Measurements from ENCODE around the gene LGALS8.
"Not testable (repeated sequence)": the region's sequence is repeated elsewhere in the genome, so short reads cannot be mapped to it uniquely, and the experiment has no call there.

LGALS8 gene

DNA sequence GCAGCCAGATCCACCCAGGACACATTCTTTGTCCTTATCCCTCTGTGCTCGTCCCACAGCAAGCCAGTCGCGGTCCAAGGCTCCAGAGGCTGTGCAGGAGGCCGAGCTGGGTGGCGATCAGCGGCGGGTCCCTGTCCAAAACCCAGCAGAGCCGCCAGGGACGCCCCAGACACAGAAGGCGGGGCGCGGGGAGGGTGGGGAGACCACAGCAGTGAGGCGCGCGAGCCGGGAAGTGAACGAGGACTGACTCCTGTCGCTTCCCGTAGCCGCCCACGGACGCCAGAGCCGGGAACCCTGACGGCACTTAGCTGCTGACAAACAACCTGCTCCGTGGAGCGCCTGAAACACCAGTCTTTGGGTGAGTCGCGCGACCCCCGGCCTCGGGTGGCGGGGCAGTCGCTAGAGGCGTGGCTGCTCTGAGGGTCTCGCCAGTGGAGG is at the start of gene LGALS8:
Gene LGALS8, plus strand, starts transcription at position 279 of the 438 bp plus-strand sequence. CDS start 2,089 bp downstream, outside the sequence.
- DNase-seq (ENCODE audit: low read depth) = peak; percentile 90

DNA sequence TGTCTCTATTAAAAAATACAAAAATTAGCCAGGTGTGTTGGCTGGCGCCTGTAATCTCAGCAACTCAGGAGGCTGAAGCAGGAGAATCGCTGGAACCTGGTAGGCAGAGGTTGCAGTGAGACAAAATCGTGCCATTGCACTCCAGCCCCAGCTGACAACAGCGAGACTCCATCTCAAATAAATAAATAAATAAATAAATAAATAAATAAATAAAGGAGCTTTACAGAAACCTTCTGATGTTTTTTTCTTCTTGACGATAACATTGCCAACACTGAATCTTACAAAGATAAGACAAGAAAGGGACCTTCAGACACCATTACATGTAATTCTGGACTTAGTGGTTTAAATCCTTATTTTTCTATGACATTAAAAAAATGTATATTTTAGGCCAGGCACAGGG is 47.8 kb upstream of the LGALS8 start:
- no peak for DNase-seq (ENCODE audit: low read depth)

DNA sequence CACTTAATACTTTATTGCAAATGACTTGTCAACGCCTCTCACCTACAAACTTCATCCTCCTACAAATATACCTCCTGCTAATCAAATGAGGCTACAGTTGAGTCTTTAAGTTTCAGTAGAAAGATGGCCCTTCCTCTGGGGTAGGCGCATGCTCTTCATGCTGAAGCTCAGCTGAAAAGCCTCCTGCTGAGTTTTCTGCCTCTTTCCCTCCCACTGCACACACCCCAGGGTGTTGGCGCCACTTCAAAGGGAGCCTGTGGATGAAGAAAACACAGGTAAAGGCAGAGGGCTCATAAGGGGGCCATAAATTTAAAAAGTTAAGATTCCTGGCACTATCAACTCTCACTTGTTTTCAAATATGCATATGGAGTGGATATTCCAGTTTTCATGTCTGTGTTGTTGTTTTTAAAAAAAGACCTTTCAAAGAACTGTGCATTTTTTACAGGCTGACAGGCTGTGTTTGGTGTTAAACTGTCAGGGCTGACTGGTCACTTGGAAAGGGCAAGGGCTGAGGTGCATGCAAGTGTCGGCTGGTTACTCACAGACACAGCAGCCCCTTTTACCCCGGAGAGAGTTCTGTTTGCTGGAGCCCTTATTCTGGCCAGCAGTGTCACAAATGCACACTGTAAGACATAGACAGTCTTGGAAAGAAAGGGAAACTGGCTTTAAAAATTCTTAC is 42.9 kb upstream of the LGALS8 start:
- DNase-seq (ENCODE audit: low read depth) = no peak

DNA sequence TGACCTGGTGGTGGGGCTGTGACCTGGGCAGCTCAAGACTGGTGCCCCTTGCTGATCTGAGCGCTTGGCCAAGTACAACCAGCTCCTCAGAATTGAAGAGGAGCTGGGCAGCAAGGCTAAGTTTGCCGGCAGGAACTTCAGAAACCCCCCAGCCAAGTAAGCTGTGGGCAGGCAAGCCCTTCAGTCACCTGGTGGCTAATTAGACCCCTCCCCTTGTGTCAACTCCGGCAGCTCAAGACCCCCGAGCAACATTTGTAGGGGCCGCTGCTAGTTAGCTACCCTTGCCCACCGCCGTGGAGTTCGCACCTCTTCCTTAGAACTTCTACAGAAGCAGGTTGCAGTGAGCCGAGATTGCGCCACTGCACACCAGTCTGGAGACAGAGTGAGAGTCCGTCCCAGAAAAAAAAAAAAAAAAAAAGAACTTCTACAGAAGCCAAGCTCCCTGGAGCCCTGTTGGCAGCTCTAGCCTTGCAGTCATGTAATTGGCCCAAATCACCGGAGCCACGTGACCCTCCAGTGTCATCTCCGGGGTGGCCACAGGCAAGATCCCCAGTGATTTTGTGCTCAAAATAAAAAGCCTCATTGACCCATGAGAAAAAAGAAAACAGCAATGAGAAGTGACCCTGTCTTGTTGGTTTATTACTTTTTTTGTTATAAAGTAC is 39.3 kb upstream of the LGALS8 start:
- DNase-seq (ENCODE audit: low read depth) = no peak

DNA sequence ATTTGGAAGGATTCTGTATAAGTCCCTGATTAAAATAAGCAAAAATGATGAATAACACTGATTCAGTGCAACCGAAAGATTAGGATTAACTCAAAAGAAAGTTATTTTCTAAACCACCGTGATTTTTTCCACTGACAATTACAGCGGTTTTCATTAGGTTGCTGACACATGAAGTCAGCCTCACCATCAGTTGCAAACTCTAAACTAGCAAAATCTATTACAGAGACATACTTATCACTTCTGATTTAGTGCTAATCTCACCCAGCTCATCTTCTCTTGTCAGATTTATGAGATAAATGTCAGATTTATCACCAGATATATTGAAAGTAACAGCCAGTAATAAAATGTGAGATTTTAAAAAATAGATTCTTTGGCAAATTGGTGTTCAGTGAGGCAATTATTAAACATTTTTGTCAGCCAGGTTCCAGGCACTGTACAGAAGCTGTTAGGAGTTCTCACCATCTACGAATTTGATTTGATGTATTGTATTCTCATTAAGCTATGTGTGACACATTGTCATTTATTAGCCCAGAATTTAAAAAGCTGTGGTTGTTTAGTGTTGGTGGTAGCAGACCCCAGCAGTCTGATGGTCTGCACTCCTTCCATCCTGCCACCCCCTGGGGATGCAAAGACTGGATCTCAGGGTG is 37.3 kb upstream of the LGALS8 start:
- DNase-seq (ENCODE audit: low read depth) = no peak

DNA sequence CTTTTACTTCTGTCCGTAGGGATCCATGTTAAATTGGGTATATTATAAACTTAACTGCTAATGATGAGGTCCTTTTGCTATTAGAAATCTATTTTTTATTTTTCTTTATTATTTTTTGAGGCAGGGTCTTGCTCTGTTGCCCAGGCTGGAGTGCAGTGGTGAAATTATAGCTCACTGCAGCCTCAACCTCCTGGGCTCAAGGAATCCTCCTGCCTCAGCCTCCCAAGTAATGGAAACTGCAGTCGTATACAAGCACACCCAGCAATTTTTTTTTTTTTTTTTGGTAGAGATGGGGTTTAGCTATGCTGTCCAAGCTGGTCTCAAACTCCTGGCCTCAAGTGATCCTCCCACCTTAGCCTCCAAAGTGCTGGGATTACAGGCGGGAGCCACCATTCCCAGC is 34.6 kb upstream of the LGALS8 start:
- DNase-seq (ENCODE audit: low read depth) = not testable (repeated sequence)

DNA sequence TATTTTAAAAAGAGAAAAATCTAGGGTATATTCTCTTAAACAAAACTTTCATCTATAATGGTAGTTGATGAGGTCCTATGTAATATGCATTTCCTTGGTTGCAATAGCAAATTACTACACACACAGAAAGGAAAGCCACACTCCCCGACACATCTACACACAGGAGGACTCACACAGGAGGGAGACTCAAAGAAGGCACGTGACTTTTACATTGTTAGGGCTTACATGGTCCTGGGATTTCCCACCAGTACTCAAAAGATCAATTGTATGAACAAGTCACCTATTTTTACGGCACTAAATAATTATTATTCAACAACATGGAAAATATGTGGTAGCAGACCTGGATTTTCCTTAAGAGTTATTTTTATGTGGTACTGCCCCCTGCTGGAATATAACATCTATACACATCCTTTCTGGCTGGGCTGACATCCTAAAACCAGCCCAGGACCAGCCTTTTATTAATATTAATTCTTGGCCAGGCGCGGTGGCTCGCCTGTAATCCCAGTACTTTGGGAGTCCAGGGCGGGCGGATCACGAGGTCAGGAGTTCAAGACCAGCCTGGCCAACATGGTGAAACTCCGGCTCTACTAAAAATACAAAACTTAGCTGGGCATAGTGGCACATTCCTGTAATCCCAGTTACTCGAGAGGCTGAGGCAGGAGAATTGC is 33.9 kb upstream of the LGALS8 start:
- DNase-seq (ENCODE audit: low read depth) = no peak

DNA sequence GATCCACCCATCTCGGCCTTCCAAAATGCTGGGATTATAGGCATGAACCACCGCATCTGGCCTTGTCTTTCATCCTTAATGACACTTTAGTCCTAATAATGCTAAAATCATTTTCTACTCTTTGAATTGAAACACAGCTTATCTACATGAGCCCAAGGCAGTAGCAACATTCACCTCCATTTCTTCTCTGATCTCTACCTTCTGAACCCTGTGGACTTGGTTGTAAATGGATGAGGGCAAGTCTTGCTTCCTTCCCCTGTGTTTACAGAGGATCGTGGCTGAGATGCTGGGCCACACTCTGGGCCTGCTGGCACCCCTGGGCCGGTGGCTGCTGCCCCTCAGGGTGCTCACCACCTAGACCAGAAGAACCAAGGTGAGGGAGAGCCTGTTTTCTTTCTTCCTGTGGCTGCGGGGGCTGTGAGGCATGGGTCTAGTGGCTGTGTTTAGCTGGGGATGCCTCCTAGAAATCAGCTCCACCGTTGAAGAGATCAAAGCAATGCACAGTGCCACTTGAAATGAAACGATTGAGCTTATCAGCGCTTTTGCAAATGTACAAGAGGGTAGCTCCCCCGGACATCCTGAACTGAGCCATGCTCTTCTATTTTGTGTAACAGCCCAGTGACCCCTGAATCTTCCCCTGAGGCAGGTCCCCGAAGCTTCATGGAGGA is 32.2 kb upstream of the LGALS8 start:
- no peak for DNase-seq (ENCODE audit: low read depth)

DNA sequence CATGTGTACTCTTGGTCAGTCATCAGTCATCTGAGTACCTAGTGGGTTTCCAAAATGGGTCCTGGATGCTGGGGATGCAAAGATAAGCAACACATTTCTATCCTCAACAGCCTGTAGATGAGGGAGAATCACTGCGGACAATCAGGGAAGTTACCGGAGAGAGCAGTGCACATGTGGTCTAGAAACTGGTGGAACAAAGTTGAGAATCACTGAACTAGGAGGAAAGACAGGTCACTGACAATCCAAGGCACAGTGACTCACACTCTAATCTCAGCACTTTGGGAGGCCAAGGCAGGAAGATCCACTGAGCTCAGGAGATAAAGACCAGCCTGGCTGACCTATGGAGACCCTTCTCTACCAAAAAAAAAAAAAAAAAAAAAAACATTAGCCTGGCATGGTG is 31.4 kb upstream of the LGALS8 start:
- DNase-seq (ENCODE audit: low read depth) = no peak

DNA sequence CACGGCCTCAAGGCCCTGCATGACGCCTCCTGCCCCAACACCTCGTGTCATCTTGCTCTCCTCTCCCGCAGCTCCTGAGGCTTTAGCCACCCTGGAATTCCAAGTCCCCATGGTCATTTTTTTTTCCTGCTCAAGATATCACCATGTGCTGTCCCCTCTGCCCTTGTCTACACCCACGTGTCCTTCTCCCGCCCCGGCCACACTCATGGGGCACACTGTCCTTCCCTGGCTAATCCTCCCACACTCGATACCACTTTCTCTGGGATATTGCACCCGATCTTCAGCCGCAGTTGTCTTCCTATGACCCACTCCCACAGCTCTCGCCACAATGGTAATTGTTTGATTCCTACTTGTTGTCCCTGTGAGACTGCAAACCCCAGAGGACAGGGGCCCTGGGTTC is 29.7 kb upstream of the LGALS8 start:
- DNase-seq (ENCODE audit: low read depth) = no peak

DNA sequence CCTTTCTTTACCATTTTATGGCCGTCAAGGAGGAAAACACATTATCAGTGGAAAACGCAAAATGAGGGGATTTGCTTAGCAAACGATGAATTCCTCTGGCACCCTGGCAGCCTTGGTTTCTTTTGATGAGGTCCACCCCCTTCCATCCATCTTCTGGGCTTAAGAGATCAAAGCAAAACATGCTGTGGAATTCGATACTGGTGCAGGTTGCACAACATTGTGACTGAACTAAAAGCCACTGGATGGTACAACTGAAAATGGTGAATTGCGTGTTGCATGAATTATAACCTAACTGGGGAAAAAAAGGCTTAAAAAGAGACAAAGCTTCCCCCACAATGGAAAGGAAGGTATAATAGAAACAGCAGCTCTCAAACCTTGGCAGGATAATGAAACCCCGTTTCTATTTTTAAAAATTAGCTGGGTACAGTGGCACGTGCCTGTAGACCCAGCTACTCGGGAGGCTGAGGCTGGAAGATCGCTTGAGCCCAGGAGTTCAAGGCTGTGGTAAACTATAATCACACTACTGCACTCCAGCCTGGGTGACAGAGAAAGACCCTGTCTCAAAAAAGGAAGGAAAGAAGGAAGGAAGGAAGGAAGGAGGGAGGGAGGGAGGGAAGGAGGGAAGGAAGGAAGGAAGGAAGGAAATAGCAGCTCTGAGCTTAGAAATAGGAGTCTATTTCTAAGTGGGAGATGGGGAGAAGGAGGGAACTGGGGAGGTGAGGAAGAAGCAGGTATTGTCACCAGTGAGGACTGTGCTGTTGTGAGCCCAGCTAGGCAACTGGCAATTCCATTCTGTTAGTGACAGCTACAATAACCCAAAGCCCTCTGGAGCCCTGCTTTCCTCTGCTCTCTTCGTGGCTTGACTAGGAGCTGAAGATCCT is 29.0 kb upstream of the LGALS8 start:
- no peak for DNase-seq (ENCODE audit: low read depth)

DNA sequence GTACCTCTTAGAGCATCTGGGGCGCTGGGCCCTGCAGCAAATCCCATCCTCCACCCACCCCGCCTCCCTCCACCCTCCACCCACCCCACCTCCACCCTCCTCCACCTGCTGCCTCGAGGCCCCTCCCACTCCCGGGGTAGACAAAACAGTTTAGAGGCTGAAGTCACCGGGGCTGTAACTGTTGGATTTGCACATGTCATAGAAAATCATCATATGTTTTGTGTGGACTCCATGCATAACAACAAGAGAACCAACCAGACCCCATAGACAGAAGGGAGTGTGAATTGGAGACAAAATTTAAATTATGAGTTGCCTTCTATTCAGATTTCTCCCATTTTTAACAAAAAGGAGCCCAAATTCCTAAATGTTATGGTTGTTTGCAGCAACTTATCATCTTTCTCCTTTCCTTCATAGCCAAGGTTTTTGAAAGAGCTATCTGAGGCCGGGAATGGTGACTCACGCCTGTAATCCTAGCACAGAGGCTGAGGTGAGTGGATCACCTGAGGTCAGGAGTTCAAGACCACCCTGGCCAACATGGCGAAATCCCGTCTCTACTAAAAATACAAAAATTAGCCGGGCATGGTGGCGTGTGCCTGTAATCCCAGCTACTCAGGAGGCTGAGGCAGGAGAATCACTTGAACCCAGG is 28.2 kb upstream of the LGALS8 start:
- DNase-seq (ENCODE audit: low read depth) = no peak

DNA sequence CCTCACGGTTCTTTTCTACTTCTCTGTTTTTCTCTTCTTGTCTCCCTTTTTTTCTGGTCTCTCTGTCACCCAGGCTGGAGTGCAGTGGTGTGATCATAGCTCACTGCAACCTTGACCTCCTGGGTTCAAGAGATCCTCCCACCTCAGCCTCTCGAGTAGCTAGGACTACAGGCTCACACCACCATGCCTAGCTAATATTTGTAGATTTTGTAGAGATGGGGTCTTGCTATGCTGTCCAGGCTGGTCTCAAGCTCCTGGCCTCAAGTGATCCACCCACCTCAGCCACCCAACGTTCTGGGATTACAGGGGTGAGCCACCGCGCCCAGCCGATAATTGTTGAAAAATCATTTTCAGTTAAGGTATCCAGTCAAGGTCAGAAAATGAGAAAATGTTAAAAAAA is 25.9 kb upstream of the LGALS8 start:
- DNase-seq (ENCODE audit: low read depth) = no peak

DNA sequence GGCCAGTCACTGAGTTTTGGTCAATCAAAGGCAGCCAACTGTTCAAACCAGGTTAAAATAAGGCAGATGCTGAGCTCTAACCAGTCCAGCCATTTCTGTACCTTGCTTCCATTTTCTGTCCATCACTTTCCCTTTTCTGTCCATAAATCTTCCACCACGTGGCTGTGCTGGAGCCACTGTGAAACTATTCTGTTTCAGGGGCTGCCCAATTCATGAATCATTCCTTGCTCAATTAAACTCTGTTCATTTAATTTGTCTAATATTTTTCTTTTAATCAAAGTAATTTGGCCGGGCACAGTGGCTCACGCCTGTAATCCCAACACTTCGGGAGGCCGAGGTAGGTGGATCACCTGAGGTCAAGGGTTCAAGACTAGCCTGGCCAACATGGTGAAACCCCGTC is 22.7 kb upstream of the LGALS8 start:
- DNase-seq (ENCODE audit: low read depth) = no peak

DNA sequence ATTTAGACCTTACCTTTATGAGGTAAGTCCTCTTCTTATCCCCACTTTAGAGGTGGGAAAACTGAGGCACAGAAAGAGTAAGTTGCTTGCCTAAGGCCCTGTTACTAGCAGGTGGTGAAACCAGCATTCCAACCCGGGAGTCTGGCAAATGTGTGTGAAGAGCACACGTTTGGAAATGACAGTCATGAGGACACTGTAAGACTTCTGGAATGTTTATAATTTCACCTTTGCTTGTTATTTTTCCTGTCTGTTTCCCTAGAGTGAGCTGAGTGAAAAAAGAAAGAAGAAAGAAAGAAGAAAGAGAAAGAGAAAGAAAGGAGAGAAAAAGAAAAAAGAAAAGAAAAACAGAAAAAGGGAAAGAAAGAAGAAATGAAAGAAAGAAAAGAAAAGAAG is 21.2 kb upstream of the LGALS8 start:
- DNase-seq (ENCODE audit: low read depth) = no peak

DNA sequence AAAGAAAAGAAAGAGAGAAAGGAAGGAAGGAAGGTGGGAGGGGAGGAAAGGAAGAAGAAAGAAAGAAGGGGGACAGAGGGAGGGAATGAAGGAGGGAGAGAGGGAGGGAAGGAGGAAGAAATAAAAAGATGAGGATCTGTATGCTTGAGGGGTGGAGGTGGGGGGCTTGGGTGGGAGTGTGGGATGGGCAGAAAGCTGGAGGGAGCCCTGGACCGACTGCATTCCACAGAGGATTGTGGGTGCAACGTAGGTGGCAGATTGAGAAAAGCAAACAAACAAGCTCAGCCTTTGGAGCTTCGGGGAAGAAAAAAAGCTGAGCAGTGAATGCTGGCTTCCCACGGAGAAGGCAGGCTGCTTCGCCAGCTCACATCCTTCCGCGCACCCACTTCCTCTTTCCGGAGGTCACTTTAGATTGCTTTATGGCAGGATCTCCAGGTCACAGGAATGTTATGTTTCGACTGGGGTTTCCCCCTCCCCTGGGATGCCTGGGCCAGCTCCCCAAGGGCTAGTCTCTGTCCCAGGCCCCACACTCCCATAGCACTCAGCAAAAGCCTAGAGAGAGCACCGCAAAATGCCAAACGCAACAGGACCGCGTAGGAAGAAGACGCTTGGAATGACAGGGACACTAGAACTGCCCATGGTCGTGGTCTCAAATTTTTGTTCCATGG is 20.7 kb upstream of the LGALS8 start:
- DNase-seq (ENCODE audit: low read depth) = no peak

DNA sequence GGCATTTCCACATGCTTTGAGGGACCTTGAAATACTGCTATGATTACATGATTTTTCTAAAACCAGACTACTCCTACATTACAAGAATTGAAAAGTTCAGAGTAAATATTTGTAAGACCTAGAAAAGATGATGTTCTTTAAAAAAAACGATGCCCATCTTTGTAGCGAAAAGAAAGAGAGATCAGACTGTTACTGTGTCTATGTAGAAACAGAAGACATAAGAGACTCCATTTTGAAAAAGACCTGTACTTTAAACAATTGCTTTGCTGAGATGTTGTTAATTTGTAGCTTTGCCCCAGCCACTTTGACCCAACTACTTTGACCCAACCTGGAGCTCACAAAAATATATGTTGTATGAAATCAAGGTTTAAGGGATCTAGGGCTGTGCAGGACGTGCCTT is 19.4 kb upstream of the LGALS8 start:
- DNase-seq (ENCODE audit: low read depth) = not testable (repeated sequence)

DNA sequence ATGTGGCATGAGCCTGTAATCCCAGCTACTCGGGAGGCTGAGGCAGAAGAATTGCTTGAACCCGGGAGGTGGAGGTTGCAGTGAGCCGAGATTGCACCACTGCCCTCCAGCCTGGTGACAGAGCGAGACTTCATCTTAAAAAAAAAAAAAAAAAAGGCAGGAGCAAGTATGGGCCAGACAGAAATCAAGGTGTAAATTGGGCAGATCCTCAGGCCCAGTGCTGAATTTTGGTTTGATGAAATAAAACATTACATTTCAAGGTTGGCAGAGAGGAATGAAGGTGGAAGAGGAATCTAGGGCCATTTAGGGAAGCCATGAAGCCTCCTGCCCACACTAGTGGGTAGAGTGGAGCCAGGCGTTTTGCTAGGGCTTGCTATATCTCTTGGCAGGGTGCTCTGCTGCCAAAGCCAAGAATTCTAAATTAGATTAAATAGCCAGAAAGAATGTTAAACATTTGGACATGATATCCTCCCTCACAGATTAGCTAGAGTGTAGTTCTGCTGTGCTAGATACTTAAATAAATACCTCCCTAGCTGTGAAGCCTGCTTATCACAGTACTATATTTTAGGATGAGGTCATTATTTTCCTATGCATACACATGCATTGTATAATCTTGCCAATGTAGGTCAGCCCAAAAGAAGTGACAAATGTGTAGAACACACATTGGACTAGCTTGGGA is 16.6 kb upstream of the LGALS8 start:
- no peak for DNase-seq (ENCODE audit: low read depth)

DNA sequence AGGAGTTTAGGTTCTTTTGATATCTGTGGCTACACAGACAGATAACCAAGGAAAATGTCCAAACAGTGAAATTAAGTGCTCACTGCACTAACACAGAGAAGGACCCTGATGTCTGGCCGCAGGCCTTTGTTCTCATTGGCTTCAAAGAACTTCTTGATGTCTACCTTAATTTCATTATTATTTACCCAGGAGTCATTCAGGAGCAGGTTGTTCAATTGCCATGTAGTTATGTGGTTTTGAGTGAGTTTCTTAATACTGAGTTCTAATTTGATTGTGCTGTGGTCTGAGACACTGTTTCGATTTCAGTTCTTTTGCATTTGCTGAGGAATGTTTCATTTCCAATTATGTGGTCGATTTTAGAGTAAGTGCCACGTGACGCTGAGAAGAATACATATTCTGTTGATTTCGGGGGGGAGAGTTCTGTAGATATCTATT is 15.2 kb upstream of the LGALS8 start:
- DNase-seq (ENCODE audit: low read depth) = no peak

DNA sequence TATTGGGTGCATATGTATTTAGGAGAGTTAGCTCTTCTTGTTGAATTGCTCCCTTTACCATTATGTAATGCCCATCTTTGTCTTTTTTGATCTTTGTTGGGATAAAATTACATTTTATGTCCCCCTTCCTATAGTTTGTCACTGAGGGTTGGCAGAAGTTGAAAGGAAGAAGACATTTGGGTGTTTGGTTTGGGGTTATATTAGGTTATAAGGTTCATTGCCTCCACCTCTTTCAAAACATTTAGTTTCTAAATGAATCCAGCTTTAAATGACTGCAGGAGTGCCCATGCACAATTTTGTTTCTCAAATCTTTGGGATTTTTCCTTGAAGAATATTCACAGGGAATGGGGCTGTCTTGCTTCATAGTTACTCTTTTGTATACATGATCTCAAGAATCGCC is 14.6 kb upstream of the LGALS8 start:
- DNase-seq (ENCODE audit: low read depth) = no peak
